Mesendoderm (in vitro differentiated cells): ENCODE data around the gene CEACAM18.

Experiments
- DNase-seq: peaks from one replicate; pipeline ENCODE4 v3.0.0; 2013
- H2AK5ac ChIP-seq: 2 replicates; pipeline ENCODE4 v1.6.1; 2013; ENCODE audit warnings: low read length, inconsistent platforms
- H2BK120ac ChIP-seq: 2 replicates; pipeline ENCODE4 v1.6.1; 2013; ENCODE audit warnings: low read depth, mild to moderate bottlenecking, low read length, moderate library complexity, mixed read lengths
- H2BK15ac ChIP-seq: replicated peaks from 2 replicates; pipeline ENCODE4 v1.6.1; 2013; ENCODE audit warnings: low read depth, mild to moderate bottlenecking, moderate library complexity
- H2BK5ac ChIP-seq: 2 replicates; pipeline ENCODE4 v1.6.1; 2013; ENCODE audit warnings: low read length, inconsistent platforms
- H3K18ac ChIP-seq: 2 replicates; pipeline ENCODE4 v1.6.1; 2013; ENCODE audit warnings: mild to moderate bottlenecking, low read length, mixed read lengths
- H3K23ac ChIP-seq: one replicate; pipeline ENCODE4 v1.6.1; 2013; ENCODE audit warnings: low read length
- H3K27ac ChIP-seq: 2 replicates; pipeline ENCODE4 v1.5.1; 2013; ENCODE audit warnings: low read depth, mild to moderate bottlenecking, inconsistent platforms, low read length, moderate library complexity
- H3K27me3 ChIP-seq: 2 replicates; pipeline ENCODE4 v1.6.1; 2013; ENCODE audit warnings: low read length, control low read depth, mild to moderate bottlenecking, inconsistent platforms; ENCODE audit not compliant: insufficient read depth, poor library complexity
- H3K36me3 ChIP-seq: 2 replicates; pipeline ENCODE4 v1.6.1; 2013; ENCODE audit warnings: low read length, inconsistent platforms; ENCODE audit not compliant: control insufficient read depth, insufficient read depth
- H3K4ac ChIP-seq: one replicate; pipeline ENCODE4 v1.6.1; 2013; ENCODE audit warnings: low read depth, mild to moderate bottlenecking, low read length, moderate library complexity
- H3K4me1 ChIP-seq: 2 replicates; pipeline ENCODE4 v1.6.1; 2013; ENCODE audit warnings: low read depth, low read length, inconsistent platforms; ENCODE audit not compliant: control insufficient read depth
- H3K4me2 ChIP-seq: 2 replicates; pipeline ENCODE4 v1.6.1; 2013; ENCODE audit warnings: low read length
- H3K4me3 ChIP-seq: 2 replicates; pipeline ENCODE4 v1.5.1; 2013; ENCODE audit warnings: mild to moderate bottlenecking, low read length
- H3K56ac ChIP-seq: one replicate; pipeline ENCODE4 v1.6.1; 2013; ENCODE audit warnings: low read length
- H3K79me1 ChIP-seq: 2 replicates; pipeline ENCODE4 v1.6.1; 2013; ENCODE audit warnings: low read length, inconsistent platforms
- H3K79me2 ChIP-seq: 2 replicates; pipeline ENCODE4 v1.6.1; 2013; ENCODE audit warnings: mild to moderate bottlenecking, low read length; ENCODE audit not compliant: control insufficient read depth, insufficient read depth
- H3K9ac ChIP-seq: 2 replicates; pipeline ENCODE4 v1.6.1; 2013; ENCODE audit warnings: low read length, inconsistent platforms
- H4K5ac ChIP-seq: one replicate; pipeline ENCODE4 v1.6.1; 2013; ENCODE audit warnings: low read length
- H4K8ac ChIP-seq: one replicate; pipeline ENCODE4 v1.6.1; 2013; ENCODE audit warnings: low read depth, mild to moderate bottlenecking, control low read depth, low read length, moderate library complexity
- WGBS: extraction: QIAGEN DNeasy Blood & Tissue Kit; methylation state at CpG from one replicate; pipeline ENCODE4 v1.1.7; 2013; ENCODE audit warnings: low lambda C conversion rate, missing lambda C conversion rate; ENCODE audit not compliant: insufficient coverage; ENCODE audit errors: extremely low coverage; 5-methylcytosine and 5-hydroxymethylcytosine counted together

The CEACAM18 gene

DNA sequence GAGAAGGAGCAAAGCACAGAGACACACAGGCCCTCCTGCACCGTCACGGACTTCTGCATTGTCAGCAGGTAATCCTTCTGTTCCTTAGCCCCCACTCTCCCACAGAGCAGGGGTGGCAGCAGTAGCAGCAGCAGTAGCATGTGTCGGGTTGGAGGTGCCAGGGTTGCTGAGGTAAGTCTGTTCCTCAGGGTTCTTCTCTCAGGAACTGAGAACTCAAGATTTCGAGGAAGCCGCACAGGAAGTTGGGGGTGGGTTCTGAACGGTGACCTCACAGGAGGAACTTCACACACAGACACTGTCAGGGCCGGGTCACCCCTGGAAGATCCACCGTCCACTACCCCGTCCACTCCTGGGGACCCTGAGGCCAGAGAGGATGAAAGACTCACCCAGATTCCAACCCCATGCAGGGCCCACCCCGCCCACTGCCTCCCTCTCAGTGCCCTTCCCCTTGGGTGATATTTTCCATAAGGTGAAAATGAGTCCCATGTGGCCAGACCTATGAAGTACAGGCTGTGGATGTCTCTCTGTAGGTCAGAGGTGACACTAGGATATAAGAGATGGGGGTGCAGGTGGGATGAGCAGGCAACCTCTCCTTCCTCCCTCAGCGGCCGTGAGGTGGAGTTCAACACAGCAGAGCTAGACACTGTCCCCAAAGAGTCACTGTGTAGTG is 23.4 kb downstream of the CEACAM18 start, which contains the start of gene SIGLEC12:
TSS of gene SIGLEC12 (minus strand) at position 207 of the 670 bp plus-strand sequence. CDS start at position 140, 67 bp downstream.
- H4K8ac ChIP-seq: no peak within 1 kb of the TSS
- no CpG with 5 or more reads among the region's 12 CpGs for WGBS
- H3K23ac ChIP-seq: no peak within 1 kb of the TSS
- no peaks in the 10 kb centered on the region for H3K79me1 ChIP-seq
- no peak within 1 kb of the TSS for H2BK15ac ChIP-seq
- H3K79me2 ChIP-seq: no peaks in the 10 kb centered on the region
- no peak within 1 kb of the TSS for H4K5ac ChIP-seq
- no peaks in the 10 kb centered on the region for H3K4me1 ChIP-seq
- no peak within 1 kb of the TSS for H3K18ac ChIP-seq
- H2BK5ac ChIP-seq: no peak within 1 kb of the TSS
- no peaks in the 10 kb centered on the region for H3K36me3 ChIP-seq
- H2AK5ac ChIP-seq: no peak within 1 kb of the TSS
- DNase-seq: no peak
- no peak within 1 kb of the TSS for H3K27ac ChIP-seq
- H3K9ac ChIP-seq: no peak within 1 kb of the TSS
- no peak within 1 kb of the TSS for H3K56ac ChIP-seq
- H3K4me3 ChIP-seq: no peak within 1 kb of the TSS
- no peak within 1 kb of the TSS for H3K4me2 ChIP-seq
- no peaks in the 10 kb centered on the region for H3K27me3 ChIP-seq
- H2BK120ac ChIP-seq: no peak within 1 kb of the TSS
- H3K4ac ChIP-seq: no peak within 1 kb of the TSS

- no peak overlapping the region for H2AK5ac ChIP-seq
- no peaks in the 10 kb centered on the region for H3K36me3 ChIP-seq
- no peak overlapping the region for H3K4me3 ChIP-seq
- no peak for DNase-seq
- no peak overlapping the region for H3K18ac ChIP-seq
- no peak overlapping the region for H4K8ac ChIP-seq
- H3K23ac ChIP-seq: no peak overlapping the region
- no peak overlapping the region for H2BK15ac ChIP-seq
- H3K9ac ChIP-seq: no peak overlapping the region
- H3K4ac ChIP-seq: no peak overlapping the region
- no peaks in the 10 kb centered on the region for H3K79me2 ChIP-seq
- no peak overlapping the region for H2BK5ac ChIP-seq
- H3K27me3 ChIP-seq: no peaks in the 10 kb centered on the region
- H3K27ac ChIP-seq: no peak overlapping the region
- H3K4me2 ChIP-seq: no peak overlapping the region
- no peaks in the 10 kb centered on the region for H3K4me1 ChIP-seq
- H4K5ac ChIP-seq: no peak overlapping the region
- no peak overlapping the region for H2BK120ac ChIP-seq
- no peaks in the 10 kb centered on the region for H3K79me1 ChIP-seq
- H3K56ac ChIP-seq: no peak overlapping the region
- no CpG with 5 or more reads among the region's 5 CpGs for WGBS
Measured at GRCh38 chr19:51503286-51503817, 25.0 kb downstream of the CEACAM18 start.

GRCh38 chr19:51503896-51504295 is 25.6 kb downstream of the CEACAM18 start:
- Histone ChIP-seq H3K56ac (no peak overlapping the region), H3K4me3 (no peak overlapping the region)
- WGBS: no CpG with 5 or more reads among the region's 3 CpGs

GRCh38 chr19:51505904-51506303 is 27.6 kb downstream of the CEACAM18 start:
- WGBS: no CpG with 5 or more reads among the region's 3 CpGs
- Histone ChIP-seq H3K56ac (no peak overlapping the region), H3K23ac (no peak overlapping the region)

More at GRCh38 chr19:51503896-51504295, 25.6 kb downstream of the CEACAM18 start:
- Histone ChIP-seq H3K79me1 (no peaks in the 10 kb centered on the region), H2BK15ac (no peak overlapping the region), H3K36me3 (no peaks in the 10 kb centered on the region), H3K27ac (no peak overlapping the region), H3K23ac (no peak overlapping the region), H3K4me2 (no peak overlapping the region), H2AK5ac (no peak overlapping the region), H4K8ac (no peak overlapping the region), H3K4me1 (no peaks in the 10 kb centered on the region), H2BK120ac (no peak overlapping the region), H3K9ac (no peak overlapping the region), H3K4ac (no peak overlapping the region), H3K27me3 (no peaks in the 10 kb centered on the region), H4K5ac (no peak overlapping the region), H3K79me2 (no peaks in the 10 kb centered on the region), H2BK5ac (no peak overlapping the region), H3K18ac (no peak overlapping the region)
- DNase-seq: no peak

DNA sequence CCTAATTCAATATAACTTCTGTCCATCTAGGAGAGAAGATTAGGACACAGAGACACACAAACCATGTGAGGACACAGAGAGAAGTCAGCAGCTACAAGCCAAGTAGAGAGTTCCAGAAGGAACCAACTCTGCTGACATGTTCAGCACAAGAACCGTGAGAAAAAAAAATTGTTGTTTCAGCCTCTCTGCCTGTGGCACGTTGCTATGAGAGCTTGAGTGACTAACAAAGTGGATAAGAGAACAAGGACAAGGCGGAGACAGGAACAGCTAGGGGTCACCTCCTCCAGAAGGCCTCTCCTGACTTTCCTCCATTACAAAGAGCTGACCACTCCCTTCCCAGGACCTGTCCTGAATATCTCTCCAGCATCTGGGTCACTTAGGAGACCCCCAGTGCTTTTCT is 28.9 kb downstream of the CEACAM18 start:
- no peak overlapping the region for H4K8ac ChIP-seq
- H3K4me3 ChIP-seq: no peak overlapping the region
- no peak overlapping the region for H3K18ac ChIP-seq
- no peaks in the 10 kb centered on the region for H3K36me3 ChIP-seq
- H3K4ac ChIP-seq: no peak overlapping the region
- H2BK5ac ChIP-seq: no peak overlapping the region
- no peak overlapping the region for H3K23ac ChIP-seq
- H3K4me1 ChIP-seq: no peaks in the 10 kb centered on the region
- H2BK15ac ChIP-seq: no peak overlapping the region
- H3K79me1 ChIP-seq: no peaks in the 10 kb centered on the region
- no peak overlapping the region for H3K4me2 ChIP-seq
- DNase-seq: no peak
- H2AK5ac ChIP-seq: no peak overlapping the region
- no peak overlapping the region for H3K56ac ChIP-seq
- no peak overlapping the region for H3K27ac ChIP-seq
- WGBS: no CpG with 5 or more reads among the region's 3 CpGs
- no peak overlapping the region for H3K9ac ChIP-seq
- H4K5ac ChIP-seq: no peak overlapping the region
- no peaks in the 10 kb centered on the region for H3K79me2 ChIP-seq
- H2BK120ac ChIP-seq: no peak overlapping the region
- no peaks in the 10 kb centered on the region for H3K27me3 ChIP-seq

More at GRCh38 chr19:51505904-51506303, 27.6 kb downstream of the CEACAM18 start:
- no peak for DNase-seq
- Histone ChIP-seq H3K4me2 (no peak overlapping the region), H2BK120ac (no peak overlapping the region), H3K4ac (no peak overlapping the region), H2AK5ac (no peak overlapping the region), H3K4me3 (no peak overlapping the region), H2BK15ac (no peak overlapping the region), H3K4me1 (no peaks in the 10 kb centered on the region), H3K18ac (no peak overlapping the region), H3K9ac (no peak overlapping the region), H2BK5ac (no peak overlapping the region), H3K27ac (no peak overlapping the region), H4K5ac (no peak overlapping the region), H3K79me2 (no peaks in the 10 kb centered on the region), H4K8ac (no peak overlapping the region), H3K27me3 (no peaks in the 10 kb centered on the region), H3K79me1 (no peaks in the 10 kb centered on the region), H3K36me3 (no peaks in the 10 kb centered on the region)
